GM12864 (cell line): Measurements from ENCODE around the gene MINK1.

Source experiments
- DNase-seq: peaks from one replicate; pipeline ENCODE4 v3.0.0-alpha.2; 2011; ENCODE audit warnings: low read depth
- H3K4me3 ChIP-seq: 2 replicates; pipeline ENCODE4 v1.5.1; 2011; ENCODE audit warnings: mild to moderate bottlenecking, low read depth, low read length, control low read depth
- CTCF ChIP-seq: IDR thresholded peaks from 2 replicates; pipeline ENCODE4 v1.5.1; 2011; ENCODE audit warnings: low read depth, mild to moderate bottlenecking, moderate library complexity, low read length, control low read depth, inconsistent platforms; ENCODE audit errors: missing control alignments

MINK1 gene

DNA sequence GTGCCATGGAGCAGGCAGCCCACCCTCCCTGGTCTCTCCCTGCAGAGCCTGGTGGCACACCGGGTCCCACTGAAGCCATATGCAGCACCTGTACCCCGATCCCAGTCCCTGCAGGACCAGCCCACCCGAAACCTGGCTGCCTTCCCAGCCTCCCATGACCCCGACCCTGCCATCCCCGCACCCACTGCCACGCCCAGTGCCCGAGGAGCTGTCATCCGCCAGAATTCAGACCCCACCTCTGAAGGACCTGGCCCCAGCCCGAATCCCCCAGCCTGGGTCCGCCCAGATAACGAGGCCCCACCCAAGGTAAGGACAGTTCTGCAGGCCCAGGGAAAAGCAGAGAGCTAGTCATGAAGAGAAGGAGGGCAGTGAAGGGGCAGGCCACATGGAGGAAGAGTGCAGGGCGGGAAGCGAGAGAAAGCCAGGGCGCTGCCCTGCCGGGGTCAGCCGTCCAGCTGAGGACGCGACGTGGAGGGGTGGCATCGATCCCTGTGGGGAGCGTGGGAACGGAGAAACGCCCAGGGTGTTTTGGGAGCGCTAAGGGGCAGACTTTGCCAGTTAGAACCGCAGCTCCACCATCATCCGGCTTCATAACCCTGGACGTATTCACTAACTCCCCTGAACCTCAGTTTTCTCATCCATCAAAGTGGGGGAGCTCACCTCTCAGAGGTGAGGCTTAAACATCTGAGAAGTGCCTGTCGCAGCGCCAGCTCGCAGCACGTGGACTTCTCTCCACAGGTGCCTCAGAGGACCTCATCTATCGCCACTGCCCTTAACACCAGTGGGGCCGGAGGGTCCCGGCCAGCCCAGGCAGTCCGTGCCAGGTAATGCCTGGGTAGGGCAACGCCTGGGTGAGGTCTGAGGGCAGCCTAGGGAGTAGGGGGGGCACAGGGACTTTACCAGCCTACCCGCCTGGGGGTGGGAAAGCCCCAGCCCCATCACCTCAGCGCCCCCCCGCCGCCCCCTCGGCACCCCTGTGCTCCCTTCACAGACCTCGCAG lies 58.6 kb downstream of the MINK1 start:
- no peak for TF ChIP-seq CTCF
- no peak for DNase-seq
- H3K4me3 ChIP-seq: no peak overlapping the region

DNA sequence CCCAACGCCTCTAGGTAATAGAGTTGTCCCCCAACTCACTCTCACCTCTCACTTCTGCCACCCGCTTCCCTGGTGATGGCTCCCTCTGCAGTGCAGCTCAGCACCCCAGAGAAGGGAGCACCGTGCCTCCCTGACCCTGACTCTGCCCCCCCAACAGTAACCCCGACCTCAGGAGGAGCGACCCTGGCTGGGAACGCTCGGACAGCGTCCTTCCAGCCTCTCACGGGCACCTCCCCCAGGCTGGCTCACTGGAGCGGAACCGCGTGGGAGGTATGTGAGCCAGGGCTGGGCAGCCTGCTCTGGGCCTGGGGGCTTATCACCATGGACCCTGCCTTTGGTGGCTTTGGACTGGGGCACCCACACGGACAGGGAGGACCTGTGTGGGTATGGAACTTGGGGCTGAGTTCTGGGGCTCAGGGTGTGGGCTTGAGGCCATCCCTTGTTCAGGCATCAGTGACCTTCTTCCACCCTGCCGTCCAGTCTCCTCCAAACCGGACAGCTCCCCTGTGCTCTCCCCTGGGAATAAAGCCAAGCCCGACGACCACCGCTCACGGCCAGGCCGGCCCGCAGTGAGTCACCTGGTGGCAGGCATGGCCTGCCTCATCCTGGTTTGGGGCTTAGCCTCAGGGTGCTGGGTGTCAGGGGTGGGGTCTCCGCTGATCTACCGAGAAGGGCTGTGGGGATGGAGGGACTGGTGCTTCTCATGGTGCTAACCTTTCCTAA lies 59.5 kb downstream of the MINK1 start:
- no peak overlapping the region for H3K4me3 ChIP-seq
- DNase-seq: no peak
- no peak for TF ChIP-seq CTCF

GRCh38 chr17:4893272-4893671 lies 60.1 kb downstream of the MINK1 start:
- no peak for DNase-seq
- no peak overlapping the region for H3K4me3 ChIP-seq
- no peak for TF ChIP-seq CTCF

DNA sequence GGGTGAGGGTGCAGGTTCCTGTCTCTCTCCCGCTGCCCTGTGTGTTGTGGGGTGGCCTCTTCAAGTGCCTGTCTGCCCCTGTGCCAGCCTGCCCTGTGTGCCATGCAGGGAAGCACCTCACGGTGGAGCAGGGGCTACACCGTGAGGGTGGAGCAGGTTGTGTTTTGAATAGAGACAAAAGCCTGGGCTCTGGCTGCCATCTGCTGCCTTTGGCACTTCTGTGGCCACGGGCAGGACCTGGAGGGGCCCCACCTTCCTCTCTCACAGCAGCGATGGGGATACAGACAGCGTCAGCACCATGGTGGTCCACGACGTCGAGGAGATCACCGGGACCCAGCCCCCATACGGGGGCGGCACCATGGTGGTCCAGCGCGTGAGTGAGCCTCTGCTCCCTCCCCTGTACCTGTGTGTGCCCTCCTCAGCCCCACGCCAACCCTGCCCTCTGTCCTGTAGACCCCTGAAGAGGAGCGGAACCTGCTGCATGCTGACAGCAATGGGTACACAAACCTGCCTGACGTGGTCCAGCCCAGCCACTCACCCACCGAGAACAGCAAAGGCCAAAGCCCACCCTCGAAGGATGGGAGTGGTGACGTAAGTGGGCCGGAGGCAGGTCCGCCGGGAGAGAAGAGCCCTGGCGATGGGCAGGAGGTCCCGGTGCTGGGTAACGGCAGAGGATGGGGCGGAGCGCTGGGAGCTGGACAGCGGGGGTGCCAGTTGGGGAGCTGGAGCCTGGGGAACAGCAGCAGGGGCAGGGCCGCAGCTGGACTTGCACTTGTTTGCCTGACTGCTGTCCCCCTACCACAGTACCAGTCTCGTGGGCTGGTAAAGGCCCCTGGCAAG lies 60.8 kb downstream of the MINK1 start:
- DNase-seq: no peak
- no peak overlapping the region for H3K4me3 ChIP-seq
- no peak for TF ChIP-seq CTCF

- H3K4me3 ChIP-seq: no peak overlapping the region
- no peak for DNase-seq
- no peak for TF ChIP-seq CTCF
Observed at GRCh38 chr17:4895121-4895520, 62.0 kb downstream of the MINK1 start.

DNA sequence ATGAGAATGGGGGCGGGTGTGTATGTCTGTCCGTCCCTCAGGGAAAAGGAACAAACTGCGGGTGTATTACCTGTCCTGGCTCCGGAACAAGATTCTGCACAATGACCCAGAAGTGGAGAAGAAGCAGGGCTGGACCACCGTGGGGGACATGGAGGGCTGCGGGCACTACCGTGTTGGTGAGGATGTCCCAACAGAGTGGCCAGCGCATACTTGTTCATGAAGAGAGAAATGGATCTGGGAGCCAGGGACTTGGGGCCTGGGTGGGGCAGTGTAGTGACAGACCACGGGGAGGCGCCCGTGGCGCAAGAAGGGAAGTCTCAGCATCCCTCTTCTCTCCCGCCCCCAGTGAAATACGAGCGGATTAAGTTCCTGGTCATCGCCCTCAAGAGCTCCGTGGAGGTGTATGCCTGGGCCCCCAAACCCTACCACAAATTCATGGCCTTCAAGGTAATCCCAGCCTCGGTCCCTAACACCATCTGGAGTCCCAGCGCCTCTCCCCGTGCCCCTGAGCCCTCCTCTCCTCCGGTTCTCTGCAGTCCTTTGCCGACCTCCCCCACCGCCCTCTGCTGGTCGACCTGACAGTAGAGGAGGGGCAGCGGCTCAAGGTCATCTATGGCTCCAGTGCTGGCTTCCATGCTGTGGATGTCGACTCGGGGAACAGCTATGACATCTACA lies 62.7 kb downstream of the MINK1 start:
- no peak for TF ChIP-seq CTCF
- H3K4me3 ChIP-seq: no peak overlapping the region
- DNase-seq: no peak
